ENCODE data around the gene RNF19B. TPM values are rescaled to one million over a fixed set of nuclear protein-coding genes. Genes with fewer than 3 reads are reported as not detected.
A peak's percentile ranks its signal among the peaks of the same experiment; 100 is the strongest.

The RNF19B gene
- total RNA-seq, 1 donor from 2014 or later, result 45.3 TPM

DNA sequence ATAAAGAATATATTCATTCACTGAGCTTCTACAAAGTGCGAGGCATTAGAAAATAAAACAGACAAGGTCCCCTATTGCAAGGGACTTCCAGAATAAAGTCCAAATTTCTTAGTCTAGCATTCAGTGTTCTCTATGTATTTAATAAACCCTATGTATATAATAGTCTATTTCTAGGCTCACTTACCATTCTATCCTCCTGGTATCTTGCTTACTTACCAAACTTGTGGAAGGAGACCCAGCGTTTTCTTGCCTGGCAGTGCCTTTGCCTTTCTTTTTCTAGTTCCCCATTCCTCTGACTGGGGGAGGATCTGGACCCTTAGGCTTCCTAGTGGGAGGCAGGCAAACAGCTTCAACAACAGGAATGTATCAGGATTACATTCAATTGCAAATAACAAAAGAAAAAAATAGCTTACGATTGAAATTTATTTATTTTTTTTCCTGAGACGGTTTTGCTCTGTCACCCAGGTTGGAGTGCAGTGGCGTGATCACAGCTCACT is 690 bp upstream of the RNF19B start:
- no peak for ATAC-seq

DNA sequence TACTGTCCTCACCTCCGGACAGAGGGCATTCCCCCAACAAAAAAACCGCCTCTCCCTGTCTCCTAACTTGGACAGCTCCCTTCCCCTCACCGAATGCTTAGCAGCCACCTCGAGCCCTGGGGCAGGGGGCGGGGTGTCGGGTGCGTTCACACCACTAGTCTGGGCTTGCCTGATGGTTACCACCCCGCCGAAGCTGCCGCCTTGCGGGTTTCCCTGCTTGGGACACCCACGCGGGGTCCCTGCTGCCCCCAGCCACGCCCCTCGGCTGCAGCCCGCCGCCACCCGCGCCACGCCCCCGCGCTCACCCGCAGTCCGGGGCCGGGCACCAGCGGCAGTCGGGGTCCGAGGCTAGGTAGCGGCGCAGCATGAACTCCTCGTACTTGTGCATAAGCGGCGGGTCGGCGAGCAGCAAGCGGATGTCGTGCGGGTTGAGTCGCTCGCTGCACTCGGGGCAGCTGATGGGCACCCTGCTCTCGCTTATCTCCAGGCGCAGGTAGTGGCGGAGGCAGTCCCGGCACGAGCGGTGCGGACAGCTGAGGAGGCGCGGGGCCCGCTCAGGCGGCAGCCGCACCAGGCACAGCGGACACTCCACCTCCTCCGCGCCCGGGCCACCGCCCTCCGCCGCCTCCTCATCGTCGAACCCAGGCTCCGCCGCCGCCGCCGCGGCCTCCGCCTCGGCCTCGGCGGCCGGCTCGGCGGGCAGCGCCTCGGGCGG is 706 bp downstream of the RNF19B start:
- ATAC-seq, result peak; percentile 80

DNA sequence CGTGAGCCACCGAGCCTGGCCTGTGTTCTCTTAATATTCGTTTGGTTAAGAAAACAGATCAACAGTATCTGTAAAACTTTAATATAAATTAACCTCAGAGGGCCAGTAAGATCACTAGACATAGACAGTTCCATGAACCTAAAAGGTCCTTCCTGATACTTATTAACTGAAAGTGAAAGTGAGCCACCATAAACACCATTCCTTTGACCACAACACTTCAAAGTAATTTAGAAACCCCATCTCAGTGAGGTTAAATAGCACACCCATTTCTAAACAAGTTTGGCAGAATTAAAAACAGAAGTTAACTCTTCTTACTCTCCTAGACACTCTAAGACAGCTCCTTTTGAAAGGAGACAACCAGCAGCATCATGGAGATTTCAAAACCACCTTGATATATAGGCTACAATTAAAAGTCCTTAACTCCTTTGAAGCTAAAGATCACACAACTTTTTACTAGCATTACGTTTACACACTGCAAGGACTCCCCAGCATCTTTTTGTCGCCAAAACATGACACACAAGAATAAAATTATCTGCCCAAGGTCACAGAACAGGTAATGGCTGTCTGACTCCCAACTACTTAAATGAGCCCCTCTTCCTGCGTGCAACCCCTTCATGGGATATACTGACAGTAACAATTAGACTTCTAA is 2.2 kb downstream of the RNF19B start:
- no peak for ATAC-seq

DNA sequence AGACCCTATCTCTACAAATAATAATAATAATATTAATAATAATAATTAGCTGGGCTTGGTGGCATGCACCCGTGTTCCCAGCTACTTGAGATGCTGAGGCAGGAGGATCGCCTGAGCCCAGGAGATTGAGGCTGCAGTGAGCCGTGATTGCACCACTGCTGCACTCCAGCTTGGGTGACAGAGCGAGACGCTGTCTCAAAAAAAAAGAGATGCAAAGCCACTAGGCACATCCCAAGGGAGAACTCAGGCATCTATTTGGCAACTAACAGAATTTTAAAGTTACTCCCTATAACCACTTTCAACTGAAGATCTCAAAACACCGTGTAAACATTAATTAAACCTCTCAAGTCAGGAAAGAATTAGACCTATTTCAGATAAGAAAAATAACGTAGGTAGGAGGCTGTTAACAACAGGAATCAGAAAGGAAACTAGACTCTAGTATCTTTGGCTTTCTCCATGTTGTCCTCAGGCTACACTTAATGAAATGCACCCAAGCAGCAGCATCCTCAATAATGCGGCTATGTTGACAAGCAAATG is 3.7 kb downstream of the RNF19B start:
- no peak for ATAC-seq

DNA sequence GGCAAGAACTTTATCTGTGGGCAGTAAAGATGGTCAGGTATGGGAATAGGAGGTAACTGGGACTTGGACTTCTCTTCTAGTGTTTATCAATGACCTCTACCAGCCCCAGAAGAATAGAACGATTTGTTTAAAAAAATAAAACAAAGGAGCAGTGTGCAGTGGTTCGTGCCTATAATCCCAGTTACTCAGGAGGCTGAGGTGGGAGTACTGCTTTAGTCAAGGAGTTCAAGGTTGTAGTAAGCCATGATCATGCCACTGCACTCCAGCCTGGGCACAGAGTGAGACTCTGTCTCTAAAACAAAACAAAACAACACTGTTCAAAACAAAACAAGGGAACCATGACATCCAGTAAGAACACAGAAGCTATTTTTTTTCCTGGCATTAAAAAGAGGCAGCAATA is 4.3 kb downstream of the RNF19B start:
- no peak for ATAC-seq

DNA sequence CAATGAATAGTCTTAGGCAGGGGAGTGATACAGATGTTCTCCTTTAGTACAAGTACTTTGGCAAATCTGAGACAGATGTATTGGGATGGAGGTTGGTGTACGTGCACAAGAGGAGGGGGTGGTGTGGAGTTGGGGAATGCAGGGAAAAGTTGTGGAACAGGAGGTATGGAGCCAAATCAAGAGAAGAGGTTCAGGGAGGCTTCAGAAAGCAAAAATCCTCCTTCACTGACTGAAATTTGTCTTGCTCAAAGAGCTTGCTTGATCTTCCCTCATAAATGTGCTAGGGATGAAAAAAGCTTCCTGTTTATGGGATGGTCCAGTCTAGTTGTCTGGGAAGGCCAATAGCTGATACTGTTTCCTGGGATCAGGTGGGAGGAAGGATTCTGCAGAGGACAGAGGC is 5.8 kb downstream of the RNF19B start:
- no peak for ATAC-seq

DNA sequence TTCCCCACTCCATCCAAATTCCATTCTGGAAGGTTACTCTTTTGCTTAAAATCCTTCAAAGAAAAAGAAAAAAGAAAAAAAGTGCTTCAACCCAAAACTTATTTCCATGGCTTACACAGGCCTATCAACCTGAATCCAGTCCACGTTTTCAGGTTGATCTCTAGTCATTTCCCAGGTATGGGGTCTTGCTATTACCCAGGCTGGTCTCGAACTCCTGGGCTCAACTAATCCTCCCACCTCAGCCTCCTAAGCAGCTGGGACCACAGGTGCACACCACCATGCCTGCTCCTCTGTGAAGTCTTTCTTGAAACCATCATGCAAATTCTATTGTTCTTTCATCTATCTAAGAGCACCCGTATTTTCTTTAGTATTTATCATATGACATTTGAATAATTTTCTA is 7.6 kb downstream of the RNF19B start:
- no peak for ATAC-seq

DNA sequence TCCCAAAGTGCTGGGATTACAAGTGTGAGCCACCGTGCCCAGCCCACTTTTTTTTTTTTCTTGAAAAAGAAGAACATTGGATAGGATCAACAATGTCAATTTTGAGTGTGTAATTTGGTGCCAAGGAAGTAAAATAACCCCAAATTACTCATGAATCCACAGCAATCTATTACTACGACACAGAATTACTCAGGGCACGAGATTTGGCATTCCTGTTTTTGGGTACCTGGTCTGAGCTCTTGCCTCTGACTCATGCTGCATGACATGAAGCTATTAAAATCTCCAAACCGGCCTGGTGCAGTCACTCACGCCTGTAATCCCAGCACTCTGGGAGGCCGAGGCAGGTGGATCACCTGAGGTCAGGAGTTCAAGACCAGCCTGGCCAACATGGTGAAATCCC is 10.4 kb downstream of the RNF19B start:
- peak; percentile 87 for ATAC-seq

DNA sequence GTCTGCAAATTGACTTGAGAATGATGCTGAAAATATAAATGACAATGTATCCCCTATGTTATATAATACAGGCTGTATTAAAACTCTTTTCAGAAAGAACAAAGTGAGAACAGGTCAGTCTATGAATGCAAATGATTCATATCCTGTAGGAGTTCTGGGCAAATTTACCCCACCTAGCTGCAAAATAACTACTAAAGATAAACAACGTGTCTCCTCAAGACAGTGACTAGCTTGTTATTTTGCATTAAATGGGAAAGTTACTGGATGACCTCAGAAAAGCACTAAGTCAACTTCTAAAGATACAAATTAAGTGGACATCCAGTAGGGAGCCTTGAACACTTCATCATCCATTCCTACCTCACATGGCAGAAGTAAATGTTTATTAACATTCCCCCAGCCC is 11.1 kb downstream of the RNF19B start:
- ATAC-seq, result peak; percentile 64

DNA sequence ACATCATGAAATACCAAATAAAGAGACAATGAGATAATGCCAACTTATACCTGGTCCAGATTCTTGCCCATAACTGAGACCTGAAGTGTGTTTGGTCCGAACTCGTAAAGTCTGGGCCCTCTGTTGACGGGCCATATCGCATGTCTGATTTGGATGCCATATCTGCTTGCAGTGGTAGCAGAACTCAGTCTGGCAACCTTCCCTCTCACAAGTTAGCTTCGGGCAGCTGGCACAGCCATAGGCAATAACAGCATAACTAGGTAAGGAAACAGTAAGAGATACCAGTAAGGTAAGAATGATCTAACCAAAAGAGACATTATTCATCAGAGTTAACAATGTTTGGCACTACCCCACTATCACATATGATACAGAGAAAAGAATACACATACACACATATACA is 15.1 kb downstream of the RNF19B start:
- no peak for ATAC-seq

DNA sequence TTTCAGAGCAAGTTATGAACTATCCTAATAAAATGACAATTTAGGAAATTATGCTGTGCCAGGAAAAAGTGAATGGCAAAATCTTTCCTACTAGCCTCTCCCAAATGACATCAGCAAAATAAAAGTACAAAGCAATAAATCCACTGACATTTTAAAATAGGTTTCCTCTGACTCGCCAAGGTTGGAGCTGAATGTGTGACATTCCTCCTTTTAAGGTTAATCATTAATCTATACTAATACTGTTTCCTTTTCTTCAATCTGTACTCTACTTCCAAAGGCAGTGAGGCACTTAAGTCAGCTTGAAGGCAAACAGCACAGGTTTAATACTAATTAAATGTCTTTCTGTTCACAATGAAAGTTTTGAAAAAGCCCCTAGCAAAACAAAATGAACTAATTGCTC is 15.7 kb downstream of the RNF19B start:
- ATAC-seq, result peak; percentile 45

DNA sequence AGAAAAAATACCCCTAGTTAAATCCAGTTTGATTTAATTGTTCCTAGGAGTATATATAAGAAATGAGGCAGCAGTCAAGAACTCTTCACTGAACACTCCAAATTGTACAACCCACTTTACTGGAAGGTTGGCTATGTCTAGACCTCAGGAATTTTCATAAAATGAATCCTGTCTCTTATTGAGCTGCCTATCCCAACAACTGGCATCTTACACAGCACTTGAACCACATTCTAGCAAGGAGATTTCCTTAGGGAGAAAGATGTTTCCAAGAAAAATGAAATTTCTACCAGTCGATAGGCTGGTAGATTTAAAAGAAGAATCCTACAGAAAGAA is 16.3 kb downstream of the RNF19B start:
- no peak for ATAC-seq

DNA sequence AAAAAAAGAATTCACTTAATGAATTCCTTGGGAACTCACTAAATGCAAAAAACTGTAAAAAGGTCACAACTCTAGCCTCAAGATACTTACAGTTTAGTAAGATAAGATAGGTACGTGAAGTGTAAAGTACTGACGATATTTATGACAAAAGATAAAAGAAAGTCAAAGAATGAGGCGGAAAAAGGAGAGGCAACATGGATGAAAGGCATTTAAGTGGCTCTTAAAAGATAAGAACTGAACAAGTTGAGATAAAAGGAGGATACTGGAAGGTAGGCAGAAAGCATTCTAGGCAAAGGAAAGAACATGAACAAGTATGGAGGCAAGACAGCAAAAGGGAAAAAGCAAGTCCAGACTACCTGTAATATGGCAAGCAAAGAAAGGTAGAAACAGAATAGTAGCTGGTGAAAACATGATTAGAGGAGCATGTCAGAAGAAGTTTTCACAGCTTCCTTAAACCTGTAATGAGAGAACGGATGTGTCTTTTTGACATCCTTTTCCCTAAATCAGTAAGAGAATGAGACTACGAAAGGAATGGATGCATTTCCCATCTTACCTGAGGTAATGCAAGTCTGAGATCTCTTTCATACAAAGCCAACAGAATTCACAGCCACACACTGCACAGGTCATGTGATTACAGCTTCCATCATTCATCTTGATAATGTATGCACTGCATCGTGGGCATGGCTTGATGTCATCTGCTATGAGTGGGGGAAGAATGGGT is 16.8 kb downstream of the RNF19B start:
- no peak for ATAC-seq

DNA sequence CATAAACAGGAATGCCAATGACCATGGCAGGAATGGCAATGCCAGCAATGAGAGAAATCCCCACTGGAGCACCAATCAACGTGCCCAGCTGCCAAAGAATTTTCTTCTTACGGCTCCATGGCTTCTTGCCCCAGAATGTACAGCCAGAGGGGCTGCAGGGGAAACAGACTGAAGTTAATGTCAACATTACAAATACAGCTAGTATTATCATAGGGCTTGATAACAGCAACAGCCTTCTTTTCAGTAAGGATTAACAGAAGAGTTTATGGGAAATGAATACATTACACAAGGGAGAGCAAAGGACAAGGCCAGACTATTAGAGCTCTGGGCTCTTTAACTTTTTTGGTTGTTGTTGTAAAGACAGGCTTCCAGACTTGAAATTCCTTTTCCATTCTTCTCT is 18.2 kb downstream of the RNF19B start:
- no peak for ATAC-seq

DNA sequence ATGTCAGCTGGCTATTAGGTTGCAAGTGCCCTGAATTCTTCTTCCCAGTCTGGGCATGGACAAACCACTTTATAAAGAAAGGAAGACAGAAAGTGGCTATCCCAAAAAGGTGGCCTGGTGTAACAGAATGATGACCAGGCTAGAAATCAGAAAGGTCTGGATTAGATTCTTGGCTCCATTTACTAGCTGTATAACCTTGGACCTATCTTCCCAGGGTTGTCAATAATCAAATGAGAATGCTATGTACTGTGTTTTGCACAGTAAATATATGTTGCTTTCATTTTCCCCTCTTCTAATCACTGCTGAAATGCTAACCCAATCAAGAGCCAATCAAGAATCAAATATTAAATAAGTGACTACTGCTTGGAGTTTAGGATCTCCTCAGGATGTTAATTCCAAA is 20.4 kb downstream of the RNF19B start:
- no peak for ATAC-seq

DNA sequence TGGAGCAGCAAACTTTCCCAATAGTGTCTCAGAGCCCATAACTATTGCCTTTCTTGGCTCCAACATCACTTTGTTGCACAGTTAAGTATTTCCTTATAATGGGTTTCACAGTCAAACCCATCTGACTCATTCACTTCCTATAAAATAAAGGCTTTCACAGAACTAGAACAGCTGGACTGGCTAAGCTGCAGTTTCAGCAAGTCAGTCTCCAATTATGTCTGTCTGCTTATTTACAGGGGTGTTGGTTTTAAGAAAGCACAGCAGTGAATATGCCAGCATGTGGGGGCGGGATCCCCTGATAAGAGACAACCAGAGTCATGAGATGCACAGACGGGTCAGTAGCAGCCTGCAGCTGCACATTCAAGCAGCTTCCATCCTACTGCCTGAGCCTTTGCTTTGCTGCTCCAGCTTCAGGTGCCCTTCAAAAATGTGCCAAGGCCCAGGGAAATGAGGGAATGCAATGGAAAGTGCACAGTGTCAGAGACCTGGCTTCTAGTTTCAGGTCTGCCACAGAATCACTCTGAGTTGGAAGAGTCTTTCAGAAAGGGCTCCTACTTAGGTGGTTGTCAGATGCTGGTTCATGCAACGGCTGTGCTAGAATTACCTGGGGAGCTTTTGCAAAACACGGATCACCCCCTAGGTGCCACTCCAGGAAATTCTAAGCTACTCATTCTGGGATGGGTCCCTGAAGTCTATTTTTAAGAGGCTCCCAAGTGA is 24.8 kb downstream of the RNF19B start:
- ATAC-seq, result peak; percentile 79

DNA sequence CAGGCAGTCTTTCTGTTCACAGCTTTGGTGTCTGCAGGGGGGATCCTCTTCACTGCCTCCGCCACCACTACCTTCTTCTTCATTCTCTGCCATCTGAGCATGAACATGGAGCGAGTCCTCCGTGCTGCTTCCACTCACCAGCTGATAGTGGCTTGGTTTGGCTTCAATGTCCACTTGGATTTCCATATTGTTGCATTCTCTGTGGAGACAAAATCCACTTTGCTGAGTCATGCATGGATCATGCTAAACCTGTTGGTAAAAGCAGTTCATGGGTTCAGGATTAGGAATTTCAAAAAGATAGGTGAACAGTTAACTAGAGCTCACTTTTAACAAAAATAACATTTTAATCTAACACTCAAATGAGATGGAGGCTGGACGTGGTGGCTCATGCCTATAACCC is 27.5 kb downstream of the RNF19B start:
- no peak for ATAC-seq

DNA sequence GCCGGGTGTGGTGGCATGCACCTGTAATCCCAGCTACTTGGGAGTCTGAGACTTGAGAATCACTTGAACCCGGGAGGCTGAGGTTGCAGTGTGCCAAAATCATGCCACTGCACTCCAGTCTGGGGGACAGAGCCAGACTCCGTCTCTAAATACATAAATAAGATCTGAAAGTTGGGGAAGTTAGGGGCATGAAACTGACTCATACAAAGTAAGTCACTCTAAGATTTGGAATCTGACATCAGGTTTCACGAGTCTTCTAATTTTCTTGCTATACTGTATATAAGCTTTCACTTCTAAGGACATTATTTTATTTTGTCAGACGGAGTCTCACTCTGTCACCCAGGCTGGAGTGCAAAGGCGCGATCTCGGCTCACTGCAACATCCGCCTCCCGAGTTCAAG is 30.1 kb downstream of the RNF19B start:
- no peak for ATAC-seq

DNA sequence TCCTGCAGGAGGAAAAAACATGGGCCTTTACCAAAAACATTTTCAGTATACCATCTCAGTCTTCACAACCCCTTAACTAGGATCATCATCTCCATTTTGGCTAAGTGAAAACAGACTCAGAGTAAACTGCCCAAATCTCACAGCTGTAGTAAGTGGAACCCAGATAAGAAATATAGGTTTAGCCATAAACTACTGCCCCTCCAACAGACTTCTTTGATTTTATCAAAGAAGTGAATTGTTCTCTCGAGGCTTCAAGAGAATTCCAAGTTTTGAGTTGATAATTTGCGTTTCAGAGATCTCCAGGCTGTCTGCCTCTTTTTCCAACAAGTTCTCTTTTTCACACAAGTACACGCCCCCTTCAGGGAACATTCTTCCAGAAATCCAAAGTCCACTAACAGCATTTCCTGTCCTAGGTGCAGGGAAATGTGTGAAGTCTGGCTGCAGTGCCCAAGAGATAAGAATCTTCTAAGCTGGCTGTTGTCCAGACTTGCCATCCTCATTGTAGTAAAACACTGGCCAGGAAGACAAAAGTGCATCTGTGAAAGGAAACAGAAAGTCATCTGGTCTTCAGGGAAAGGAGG is 30.8 kb downstream of the RNF19B start:
- no peak for ATAC-seq

DNA sequence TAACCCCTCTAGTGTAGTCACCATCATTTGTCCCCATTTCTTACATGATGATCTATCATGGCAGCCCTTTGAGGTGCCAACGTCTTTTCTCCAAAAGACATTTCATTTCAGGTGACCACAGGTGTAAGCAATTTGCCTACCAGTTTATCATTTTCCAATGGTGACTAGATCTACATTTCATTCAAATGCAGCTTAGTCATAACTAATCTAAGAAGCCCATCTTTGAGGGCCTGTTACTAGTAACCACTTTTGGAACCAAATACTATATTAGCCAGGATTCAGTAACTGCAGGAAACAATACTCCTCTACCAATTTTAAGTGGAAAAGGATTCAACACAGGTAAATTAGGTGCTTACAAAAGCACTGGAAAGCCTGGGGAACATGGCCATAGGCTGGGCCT is 32.8 kb downstream of the RNF19B start:
- ATAC-seq, result no peak

DNA sequence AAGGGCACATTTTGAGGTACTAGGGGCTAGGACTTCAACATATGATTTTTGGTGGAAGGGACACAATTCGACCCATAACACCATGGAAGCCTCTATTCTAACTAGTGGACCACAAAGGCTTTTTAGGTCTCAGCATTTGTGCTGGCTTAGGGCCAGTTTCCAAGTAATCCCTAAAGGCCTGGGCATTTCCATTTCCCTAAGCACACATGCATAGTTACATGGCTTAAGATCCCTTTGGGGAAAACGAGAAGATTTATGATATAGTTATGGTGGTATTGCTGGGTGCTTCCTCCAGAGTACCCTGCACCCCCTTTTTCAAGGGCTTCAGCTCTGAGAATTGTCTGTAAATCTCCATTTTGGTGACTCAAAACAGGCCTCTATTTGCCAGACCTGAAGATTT is 35.2 kb downstream of the RNF19B start:
- no peak for ATAC-seq

DNA sequence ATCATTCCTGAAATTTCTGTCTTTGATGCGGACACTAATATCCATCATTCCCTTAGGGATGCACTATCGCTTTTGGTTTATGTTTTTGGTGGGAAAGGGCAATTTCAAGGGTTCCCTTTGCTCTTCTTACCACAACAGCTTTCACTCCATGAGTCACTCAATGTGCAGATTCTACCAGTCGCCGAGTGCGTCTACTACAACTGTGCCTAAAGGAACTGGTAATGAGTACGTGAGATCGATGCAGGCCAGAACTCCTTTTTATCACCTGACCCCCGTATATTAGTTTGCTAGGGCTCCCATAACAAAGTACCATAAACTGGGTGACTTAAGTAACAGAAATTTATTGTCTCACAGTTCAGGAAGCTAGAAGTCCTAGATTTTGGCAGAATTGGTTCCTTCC is 35.9 kb downstream of the RNF19B start:
- no peak for ATAC-seq

DNA sequence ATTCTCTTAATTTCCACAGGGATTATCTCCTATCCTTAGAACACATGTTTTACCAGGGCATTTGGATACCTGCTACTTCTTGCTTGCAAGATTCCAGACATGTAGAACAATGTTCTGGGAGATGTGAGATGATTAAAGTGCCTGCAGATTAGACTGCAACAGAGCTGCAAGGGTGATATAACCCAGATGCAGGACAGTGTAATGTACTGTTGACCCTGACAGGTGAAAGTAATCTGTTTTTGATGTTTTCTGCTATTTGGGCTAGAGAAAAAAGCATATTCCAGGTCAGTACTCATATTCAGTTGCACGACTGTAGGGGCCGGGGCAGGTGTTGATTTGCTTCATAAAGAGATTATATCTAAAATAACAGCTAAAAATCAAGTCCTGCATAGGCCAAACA is 36.3 kb downstream of the RNF19B start:
- no peak for ATAC-seq
